GM12801 (cell line): Measurements from ENCODE around the gene TULP1.

Source experiments
- TF ChIP-seq, protein P1 (sequence below): IDR thresholded peaks from one replicate; pipeline ENCODE4 v1.5.1; 2011; ENCODE audit warnings: control low read depth; ENCODE audit not compliant: insufficient read length; ENCODE audit errors: extremely low read depth

The TULP1 gene

DNA sequence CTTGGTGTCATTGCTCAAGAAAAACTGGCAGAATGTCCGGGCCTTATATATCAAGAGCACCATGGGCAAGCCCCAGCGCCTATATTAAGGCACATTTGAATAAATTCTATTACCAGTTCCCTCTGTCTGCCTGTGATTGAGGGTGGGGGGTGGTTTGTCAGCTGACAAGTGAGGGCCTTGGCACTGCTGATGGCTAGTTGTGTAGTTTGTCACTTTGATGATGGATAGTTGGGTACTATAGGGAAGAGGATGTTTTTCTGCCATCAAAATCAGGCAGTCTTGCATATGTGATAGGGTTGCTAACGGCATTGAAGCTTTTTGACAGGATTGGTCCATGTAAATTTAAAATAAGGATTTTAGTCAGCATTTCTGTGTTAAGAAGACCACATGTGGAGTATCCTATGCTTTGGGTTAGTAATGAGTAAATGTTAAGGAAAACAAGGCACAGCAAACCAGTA is 42.0 kb downstream of the TULP1 start:
- TF ChIP-seq, protein P1, sequence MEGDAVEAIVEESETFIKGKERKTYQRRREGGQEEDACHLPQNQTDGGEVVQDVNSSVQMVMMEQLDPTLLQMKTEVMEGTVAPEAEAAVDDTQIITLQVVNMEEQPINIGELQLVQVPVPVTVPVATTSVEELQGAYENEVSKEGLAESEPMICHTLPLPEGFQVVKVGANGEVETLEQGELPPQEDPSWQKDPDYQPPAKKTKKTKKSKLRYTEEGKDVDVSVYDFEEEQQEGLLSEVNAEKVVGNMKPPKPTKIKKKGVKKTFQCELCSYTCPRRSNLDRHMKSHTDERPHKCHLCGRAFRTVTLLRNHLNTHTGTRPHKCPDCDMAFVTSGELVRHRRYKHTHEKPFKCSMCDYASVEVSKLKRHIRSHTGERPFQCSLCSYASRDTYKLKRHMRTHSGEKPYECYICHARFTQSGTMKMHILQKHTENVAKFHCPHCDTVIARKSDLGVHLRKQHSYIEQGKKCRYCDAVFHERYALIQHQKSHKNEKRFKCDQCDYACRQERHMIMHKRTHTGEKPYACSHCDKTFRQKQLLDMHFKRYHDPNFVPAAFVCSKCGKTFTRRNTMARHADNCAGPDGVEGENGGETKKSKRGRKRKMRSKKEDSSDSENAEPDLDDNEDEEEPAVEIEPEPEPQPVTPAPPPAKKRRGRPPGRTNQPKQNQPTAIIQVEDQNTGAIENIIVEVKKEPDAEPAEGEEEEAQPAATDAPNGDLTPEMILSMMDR, result no peak

DNA sequence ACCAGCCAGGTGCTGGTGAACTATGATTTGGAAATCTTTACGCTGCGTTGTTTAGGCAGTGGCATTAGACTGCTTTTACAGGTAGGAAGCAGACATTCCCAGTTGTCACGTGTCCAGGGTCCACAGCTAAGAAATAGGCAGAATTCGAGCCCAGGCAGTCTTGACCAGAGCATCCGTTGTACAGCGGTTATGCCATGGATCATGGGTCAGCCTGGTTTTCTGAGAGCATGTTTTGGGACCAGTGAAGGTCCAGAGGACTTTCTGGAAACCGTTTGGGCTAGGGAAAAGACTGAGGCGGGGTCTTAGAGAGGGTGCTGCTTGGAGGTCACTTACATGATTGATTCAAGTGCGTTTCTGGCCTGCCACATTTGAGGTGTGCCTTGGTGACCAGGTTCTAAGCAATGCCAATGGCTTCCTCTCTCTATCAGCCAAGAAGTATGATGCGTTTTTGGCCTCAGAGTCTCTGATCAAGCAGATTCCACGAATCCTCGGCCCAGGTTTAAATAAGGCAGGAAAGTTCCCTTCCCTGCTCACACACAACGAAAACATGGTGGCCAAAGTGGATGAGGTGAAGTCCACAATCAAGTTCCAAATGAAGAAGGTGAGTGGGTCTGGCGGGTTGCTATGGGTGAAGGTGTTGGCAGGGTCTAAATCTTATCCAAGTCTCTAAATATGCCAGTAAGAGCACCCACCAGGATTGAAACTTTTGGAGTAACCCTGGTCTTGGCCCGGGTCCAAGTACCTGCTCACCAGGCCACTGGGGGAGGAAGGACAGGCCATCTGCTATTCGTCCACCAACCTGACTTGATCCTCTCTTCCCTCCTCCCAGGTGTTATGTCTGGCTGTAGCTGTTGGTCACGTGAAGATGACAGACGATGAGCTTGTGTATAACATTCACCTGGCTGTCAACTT is 42.7 kb downstream of the TULP1 start:
- TF ChIP-seq, protein P1, result no peak

DNA sequence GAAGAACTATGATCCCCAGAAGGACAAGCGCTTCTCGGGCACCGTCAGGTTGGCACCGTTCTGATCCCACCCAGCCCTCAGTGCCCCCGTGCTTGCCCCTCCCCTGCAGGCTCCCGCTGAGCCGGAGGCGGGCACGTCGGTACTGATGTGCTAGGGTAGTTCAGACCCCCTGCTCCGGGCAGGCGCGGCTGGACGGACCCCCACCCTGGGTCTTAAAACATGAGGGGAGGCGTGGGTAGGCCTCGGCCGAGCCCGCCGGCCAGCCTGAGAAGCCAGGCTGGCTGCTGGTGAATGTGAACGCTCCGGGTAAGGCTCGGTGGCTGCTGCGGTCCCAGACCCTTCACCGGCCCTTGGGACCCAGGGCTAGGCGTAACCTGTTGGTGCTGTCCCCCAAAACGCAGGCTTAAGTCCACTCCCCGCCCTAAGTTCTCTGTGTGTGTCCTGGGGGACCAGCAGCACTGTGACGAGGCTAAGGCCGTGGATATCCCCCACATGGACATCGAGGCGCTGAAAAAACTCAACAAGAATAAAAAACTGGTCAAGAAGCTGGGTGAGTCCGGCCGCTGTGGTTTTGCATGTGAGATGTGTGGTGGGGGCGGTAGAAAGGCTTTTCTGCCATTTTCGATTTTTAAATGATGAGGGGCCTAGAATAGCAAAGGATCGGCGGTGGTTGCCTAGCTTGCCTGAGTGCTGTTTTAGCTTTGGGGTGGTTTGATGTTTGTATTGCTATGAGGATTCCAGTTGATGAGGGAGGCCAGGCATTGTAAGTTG is 43.5 kb downstream of the TULP1 start:
- TF ChIP-seq, protein P1, result no peak

GRCh38 chr6:35468181-35468979 is 44.3 kb downstream of the TULP1 start, which contains the start of gene RPL10A:
Gene RPL10A (plus strand): TSS chr6:35468401. CDS start chr6:35468435, 34 bp downstream.
- TF ChIP-seq, protein P1, result peak; percentile 80

DNA sequence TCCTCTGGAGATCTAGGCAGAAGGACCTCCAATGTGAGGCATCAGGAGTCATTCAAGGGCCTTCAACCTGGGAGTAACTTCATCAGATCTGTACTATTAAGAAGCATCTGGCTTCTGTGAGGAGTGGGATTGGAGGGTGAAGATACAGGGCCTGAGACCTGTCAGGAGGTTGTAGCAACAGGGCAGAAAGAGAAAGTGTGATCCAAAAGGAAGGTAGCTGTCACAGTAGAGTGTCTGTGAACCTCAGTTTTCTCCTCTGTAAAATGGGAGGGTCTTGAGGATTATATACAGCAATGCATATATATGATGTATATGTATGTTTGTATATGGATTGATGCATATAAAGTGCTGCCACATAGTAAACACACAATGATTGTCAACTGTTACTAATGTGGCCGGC is 47.0 kb downstream of the TULP1 start:
- TF ChIP-seq, protein P1, result no peak

GRCh38 chr6:35463292-35463691 is 49.4 kb downstream of the TULP1 start:
- TF ChIP-seq, protein P1, result no peak

DNA sequence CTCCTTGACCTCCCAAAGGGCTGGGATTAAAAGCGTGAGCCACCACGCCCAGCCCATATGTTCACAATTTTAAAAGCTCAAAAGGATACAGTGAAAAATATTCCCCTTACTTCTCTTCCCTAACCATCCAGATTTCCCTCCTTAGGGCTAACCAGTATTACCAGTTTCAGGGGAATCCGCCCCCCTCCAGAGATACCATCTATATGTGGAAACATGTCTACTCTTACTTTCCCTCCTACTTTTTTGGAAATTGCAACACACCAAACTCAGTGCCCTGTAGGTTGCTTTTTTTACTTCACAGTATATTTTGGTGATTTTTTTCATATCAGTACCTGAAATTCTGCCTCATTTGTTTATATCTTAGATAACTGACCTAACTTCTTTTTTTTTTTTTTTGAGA is 51.4 kb downstream of the TULP1 start:
- TF ChIP-seq, protein P1, result no peak
